ENCODE measurements around the gene FSTL3. TPM values are rescaled to one million over a fixed set of nuclear protein-coding genes. Genes with fewer than 3 reads are reported as not detected.
A peak's percentile ranks its signal among the peaks of the same experiment; 100 is the strongest.

The FSTL3 gene
- total and polyA plus RNA-seq, 7 donors: 4.3 to 30.3 (median 6.3) TPM

GRCh38 chr19:723247-723646 is 47.1 kb downstream of the FSTL3 start:
- Histone ChIP-seq H3K27me3 (ENCODE audit: insufficient read depth in 3 of 3, low read length in 2 of 3) (peaks cover 0 to 32% (median 7%) of the 10 kb centered on the region in 3 donors), H3K9me3 (no peaks in the 10 kb centered on the region), H3K4me1 (no peaks in the 10 kb centered on the region), H3K27ac (no peak overlapping the region), H3K36me3 (ENCODE audit: insufficient read depth in 1 of 2, low read depth in 1 of 2) (no peaks in the 10 kb centered on the region), H3K4me3 (no peak overlapping the region)
- DNase-seq (no peak), ATAC-seq (no peak)
- intact Hi-C loops (cut with DNase I): no loop called here
- TF ChIP-seq, protein P1, sequence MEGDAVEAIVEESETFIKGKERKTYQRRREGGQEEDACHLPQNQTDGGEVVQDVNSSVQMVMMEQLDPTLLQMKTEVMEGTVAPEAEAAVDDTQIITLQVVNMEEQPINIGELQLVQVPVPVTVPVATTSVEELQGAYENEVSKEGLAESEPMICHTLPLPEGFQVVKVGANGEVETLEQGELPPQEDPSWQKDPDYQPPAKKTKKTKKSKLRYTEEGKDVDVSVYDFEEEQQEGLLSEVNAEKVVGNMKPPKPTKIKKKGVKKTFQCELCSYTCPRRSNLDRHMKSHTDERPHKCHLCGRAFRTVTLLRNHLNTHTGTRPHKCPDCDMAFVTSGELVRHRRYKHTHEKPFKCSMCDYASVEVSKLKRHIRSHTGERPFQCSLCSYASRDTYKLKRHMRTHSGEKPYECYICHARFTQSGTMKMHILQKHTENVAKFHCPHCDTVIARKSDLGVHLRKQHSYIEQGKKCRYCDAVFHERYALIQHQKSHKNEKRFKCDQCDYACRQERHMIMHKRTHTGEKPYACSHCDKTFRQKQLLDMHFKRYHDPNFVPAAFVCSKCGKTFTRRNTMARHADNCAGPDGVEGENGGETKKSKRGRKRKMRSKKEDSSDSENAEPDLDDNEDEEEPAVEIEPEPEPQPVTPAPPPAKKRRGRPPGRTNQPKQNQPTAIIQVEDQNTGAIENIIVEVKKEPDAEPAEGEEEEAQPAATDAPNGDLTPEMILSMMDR (IDR thresholded peaks at IDR 0.05): no peak
- 75 to 78% (median 78%) methylated on average over 12 to 13 of the region's 13 CpGs for WGBS, 3 donors

DNA sequence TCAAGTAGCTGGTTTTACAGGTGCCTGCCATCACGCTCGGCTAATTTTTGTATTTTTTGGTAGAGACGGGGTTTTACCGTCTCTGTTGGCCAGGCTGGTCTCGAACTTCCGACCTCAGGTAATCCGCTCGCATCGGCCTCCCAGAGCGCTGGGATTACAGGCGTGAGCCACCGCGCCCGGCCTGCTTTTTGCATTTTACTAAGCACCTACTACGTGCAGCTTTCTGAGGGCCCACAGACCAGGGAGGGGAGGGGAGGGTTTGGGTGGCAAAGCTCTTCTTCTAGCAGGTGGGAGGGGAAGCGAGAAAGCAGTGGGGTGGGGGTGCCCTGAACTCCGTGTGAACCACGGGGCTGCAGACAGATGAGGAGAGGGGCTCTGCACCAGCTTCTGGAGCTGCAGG is 47.5 kb downstream of the FSTL3 start:
- TF ChIP-seq, protein P1 (IDR thresholded peaks at IDR 0.05): no peak
- 85 to 89% (median 86%) methylated on average over 18 of the region's 18 CpGs for WGBS, 3 donors
- H3K4me3 ChIP-seq: no peak overlapping the region
- DNase-seq (no peak), ATAC-seq (no peak)
- H3K27ac ChIP-seq: no peak overlapping the region
- peaks cover 0 to 29% (median 7%) of the 10 kb centered on the region in 3 donors for H3K27me3 ChIP-seq (ENCODE audit: insufficient read depth in 3 of 3, low read length in 2 of 3)
- H3K4me1 ChIP-seq: no peaks in the 10 kb centered on the region
- no peaks in the 10 kb centered on the region for H3K9me3 ChIP-seq
- intact Hi-C loops (cut with DNase I): no loop called here
- no peaks in the 10 kb centered on the region for H3K36me3 ChIP-seq (ENCODE audit: insufficient read depth in 1 of 2, low read depth in 1 of 2)

DNA sequence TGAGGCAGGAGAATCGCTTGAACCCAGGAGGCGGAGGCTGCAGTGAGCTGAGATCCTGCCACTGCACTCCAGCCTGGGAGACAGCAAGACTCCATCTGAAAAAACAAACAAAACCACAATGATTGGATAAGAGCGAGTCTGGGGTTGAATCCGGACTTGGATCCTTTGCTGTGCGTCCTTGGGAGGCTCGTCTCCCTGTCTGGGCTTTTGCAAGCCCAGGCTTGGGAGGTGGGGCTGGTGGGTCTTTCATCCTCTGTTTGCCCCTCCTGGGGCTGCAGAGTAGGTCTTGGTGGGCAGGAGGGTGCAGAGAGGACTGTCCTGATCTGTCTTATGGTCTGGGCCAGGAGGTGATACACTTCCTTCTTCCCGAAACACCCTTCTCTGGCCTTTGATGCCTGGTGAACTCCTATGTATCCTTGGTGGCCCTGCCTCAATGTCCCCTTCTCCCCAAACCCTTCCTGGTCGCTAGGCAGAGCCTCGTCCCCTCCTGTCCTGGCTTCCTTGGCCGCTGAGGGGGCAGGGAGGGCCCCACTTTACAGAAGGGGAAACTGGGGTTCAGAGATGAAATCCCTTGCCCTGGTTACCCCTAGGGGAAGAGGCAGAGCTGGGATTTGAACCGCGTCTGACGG is 49.4 kb downstream of the FSTL3 start:
- 85 to 90% (median 89%) methylated on average over 13 of the region's 13 CpGs for WGBS, 3 donors
- Histone ChIP-seq H3K4me3 (no peak overlapping the region), H3K27me3 (ENCODE audit: insufficient read depth in 3 of 3, low read length in 2 of 3) (peaks cover 0 to 14% (median 0%) of the 10 kb centered on the region in 3 donors), H3K4me1 (no peaks in the 10 kb centered on the region), H3K27ac (no peak overlapping the region), H3K9me3 (no peaks in the 10 kb centered on the region), H3K36me3 (ENCODE audit: insufficient read depth in 1 of 2, low read depth in 1 of 2) (no peaks in the 10 kb centered on the region)
- no peak for DNase-seq
- TF ChIP-seq, protein P1 (IDR thresholded peaks at IDR 0.05): no peak
- ATAC-seq: no peak
- intact Hi-C loops (cut with DNase I): no loop called here

- 67 to 71% (median 68%) methylated on average over 42 to 43 of the region's 43 CpGs for WGBS, 3 donors
- TF ChIP-seq, protein P1 (IDR thresholded peaks at IDR 0.05): no peak
- intact Hi-C loops (cut with DNase I): no loop called here
- Histone ChIP-seq H3K36me3 (ENCODE audit: insufficient read depth in 1 of 2, low read depth in 1 of 2) (no peaks in the 10 kb centered on the region), H3K4me3 (no peak overlapping the region), H3K27ac (peak overlapping the region; percentile 50), H3K4me1 (no peaks in the 10 kb centered on the region), H3K9me3 (no peaks in the 10 kb centered on the region), H3K27me3 (ENCODE audit: insufficient read depth in 3 of 3, low read length in 2 of 3) (peaks cover 0 to 3% (median 0%) of the 10 kb centered on the region in 3 donors)
- ATAC-seq: peak; percentile 17 to 23 (median 20)
- DNase-seq: no peak
These were observed 51.1 kb downstream of the FSTL3 start for GRCh38 chr19:726993-727956.

All from psoas muscle (tissue), 8 donors.